ENCODE measurements around the gene ARHGAP8. TPM values are rescaled to one million over a fixed set of nuclear protein-coding genes. Genes with fewer than 3 reads are reported as not detected.

The ARHGAP8 gene
- total RNA-seq, 3 donors from 2014 or later, result 25.0 to 74.6 (median 43.7) TPM

- TF ChIP-seq CTCF (IDR thresholded peaks at IDR 0.05), result no peak
- ATAC-seq, result no peak
- Histone ChIP-seq H3K9me3 (no peaks in the 10 kb centered on the region), H3K36me3 (ENCODE audit: low read depth) (no peaks in the 10 kb centered on the region), H3K4me1 (ENCODE audit: low read depth) (no peaks in the 10 kb centered on the region), H3K4me3 (no peak overlapping the region)
- intact Hi-C loops (cut with DNase I, micrococcal nuclease), result no loop called here
- DNase-seq, result no peak
Observed at GRCh38 chr22:44807915-44808690, 55.7 kb downstream of the ARHGAP8 start.

GRCh38 chr22:44809456-44809855, 57.1 kb downstream of the ARHGAP8 start:
- DNase-seq (peak in 2 of 3 donors; percentile 0 to 20), ATAC-seq (no peak)
- Histone ChIP-seq H3K4me1 (ENCODE audit: low read depth) (no peaks in the 10 kb centered on the region), H3K36me3 (ENCODE audit: low read depth) (no peaks in the 10 kb centered on the region), H3K9me3 (no peaks in the 10 kb centered on the region), H3K4me3 (no peak overlapping the region)
- no peak for TF ChIP-seq CTCF (IDR thresholded peaks at IDR 0.05)
- intact Hi-C loops (cut with DNase I, micrococcal nuclease), result no loop called here

DNA sequence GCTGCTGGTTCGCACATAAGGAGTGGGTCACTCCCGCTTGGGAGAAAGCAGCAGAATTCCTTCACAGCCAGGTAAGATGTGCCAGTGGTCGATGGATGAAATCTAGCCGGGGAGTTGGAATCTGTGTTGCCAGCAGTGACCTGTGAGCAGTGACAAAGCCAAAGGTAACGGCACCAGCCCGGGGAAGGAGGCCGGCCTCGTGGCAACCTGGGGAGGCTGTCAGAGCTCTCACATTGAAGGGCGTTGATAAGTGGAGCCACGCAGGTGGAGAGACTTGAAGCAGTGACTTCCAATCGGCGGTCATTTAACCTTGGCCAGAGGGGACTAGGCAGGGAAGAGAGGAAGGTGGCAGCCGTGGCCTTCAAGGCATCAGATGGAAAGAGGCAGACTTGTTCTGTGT, 58.8 kb downstream of the ARHGAP8 start:
- peak in 2 of 3 donors; percentile 9 to 16 for DNase-seq
- no peak for ATAC-seq
- Histone ChIP-seq H3K4me1 (ENCODE audit: low read depth) (no peaks in the 10 kb centered on the region), H3K4me3 (no peak overlapping the region), H3K9me3 (no peaks in the 10 kb centered on the region), H3K36me3 (ENCODE audit: low read depth) (no peaks in the 10 kb centered on the region)
- no peak for TF ChIP-seq CTCF (IDR thresholded peaks at IDR 0.05)
- intact Hi-C loops (cut with DNase I, micrococcal nuclease), result no loop called here

DNA sequence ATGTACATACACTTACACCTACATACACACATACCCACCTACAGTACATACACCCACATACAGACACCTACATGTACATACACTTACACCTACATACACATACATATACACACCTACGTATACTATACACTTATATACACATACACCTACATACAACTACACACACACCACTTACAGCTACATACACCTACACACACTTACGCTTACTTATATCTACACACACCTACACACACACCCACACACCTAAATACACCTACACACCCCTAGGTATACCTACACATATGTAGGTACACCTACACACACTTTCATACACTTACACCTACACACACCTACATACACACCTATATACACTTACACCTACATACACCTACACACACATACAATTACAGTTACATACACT, 61.0 kb downstream of the ARHGAP8 start:
- no peak overlapping the region for H3K4me3 ChIP-seq
- no peaks in the 10 kb centered on the region for H3K4me1 ChIP-seq (ENCODE audit: low read depth)
- intact Hi-C loops (cut with DNase I, micrococcal nuclease), result no loop called here
- no peaks in the 10 kb centered on the region for H3K36me3 ChIP-seq (ENCODE audit: low read depth)
- TF ChIP-seq CTCF (IDR thresholded peaks at IDR 0.05), result no peak
- DNase-seq (no peak), ATAC-seq (no peak)
- H3K9me3 ChIP-seq, result no peaks in the 10 kb centered on the region

GRCh38 chr22:44814266-44815098, 62.1 kb downstream of the ARHGAP8 start:
- intact Hi-C loops (cut with DNase I, micrococcal nuclease), result no loop called here
- H3K9me3 ChIP-seq, result no peaks in the 10 kb centered on the region
- no peak overlapping the region for H3K4me3 ChIP-seq
- no peak for TF ChIP-seq CTCF (IDR thresholded peaks at IDR 0.05)
- no peak for ATAC-seq
- no peaks in the 10 kb centered on the region for H3K36me3 ChIP-seq (ENCODE audit: low read depth)
- peak in 2 of 3 donors; percentile 9 to 37 for DNase-seq
- H3K4me1 ChIP-seq (ENCODE audit: low read depth), result no peaks in the 10 kb centered on the region
